ENCODE results near the gene KIF19. TPM values are rescaled to one million over a fixed set of nuclear protein-coding genes. Genes with fewer than 3 reads are reported as not detected.

The KIF19 gene
- total RNA-seq, 2 donors from 2014 or later: 0.36 to 0.62 TPM

DNA sequence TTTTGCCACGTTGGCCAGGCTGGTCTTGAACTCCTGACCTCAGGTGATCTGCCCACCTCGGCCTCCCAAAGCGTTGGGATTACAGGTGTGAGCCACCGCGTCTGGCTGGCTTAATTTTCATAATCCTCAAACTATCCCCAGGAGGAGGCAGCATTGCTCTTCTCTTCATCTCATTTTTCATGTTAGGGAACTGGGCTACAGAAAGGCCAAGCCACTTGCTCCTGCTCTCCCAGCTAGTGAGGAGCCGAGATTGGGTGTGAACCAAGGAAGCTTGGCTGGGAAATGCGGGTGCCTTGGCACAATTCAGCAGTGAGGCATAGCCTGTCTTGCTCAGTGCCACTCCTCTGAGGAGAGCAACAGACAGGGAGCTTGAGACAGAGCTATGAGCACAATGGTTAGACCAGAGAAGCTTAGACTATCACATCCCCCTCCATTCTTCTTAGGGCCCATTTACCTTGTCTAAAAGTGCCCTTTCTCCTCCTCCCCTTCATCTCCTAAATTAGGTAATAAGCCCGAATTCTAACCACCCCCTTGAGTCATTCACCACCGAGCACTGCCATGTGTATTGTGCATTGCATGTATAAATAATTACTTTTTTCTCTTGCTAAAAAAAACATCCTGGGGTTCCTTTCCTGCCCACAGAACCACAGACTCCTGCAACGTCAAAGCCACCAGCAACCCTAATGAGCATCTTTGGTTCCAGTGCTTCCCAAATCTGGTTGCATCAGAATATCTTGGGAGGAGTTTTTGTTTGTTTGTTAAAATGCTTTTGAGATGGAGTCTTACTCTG, 20.0 kb upstream of the KIF19 start:
- Histone ChIP-seq H3K9me3 (no peaks in the 10 kb centered on the region), H3K4me3 (no peak overlapping the region), H3K27me3 (replicated peaks; ENCODE audit: insufficient read depth) (no peaks in the 10 kb centered on the region), H3K27ac (no peak overlapping the region), H3K36me3 (no peaks in the 10 kb centered on the region), H3K4me1 (replicated peaks) (no peaks in the 10 kb centered on the region)
- intact Hi-C loops (cut with DNase I): no loop called here
- WGBS: 79% methylated on average over 10 of the region's 10 CpGs
- DNase-seq (ENCODE audit: low spot score): no peak
- TF ChIP-seq POLR2A (IDR thresholded peaks at IDR 0.05): no peak
- TF ChIP-seq POLR2AphosphoS5 (IDR thresholded peaks at IDR 0.05): no peak
- TF ChIP-seq, protein P1, sequence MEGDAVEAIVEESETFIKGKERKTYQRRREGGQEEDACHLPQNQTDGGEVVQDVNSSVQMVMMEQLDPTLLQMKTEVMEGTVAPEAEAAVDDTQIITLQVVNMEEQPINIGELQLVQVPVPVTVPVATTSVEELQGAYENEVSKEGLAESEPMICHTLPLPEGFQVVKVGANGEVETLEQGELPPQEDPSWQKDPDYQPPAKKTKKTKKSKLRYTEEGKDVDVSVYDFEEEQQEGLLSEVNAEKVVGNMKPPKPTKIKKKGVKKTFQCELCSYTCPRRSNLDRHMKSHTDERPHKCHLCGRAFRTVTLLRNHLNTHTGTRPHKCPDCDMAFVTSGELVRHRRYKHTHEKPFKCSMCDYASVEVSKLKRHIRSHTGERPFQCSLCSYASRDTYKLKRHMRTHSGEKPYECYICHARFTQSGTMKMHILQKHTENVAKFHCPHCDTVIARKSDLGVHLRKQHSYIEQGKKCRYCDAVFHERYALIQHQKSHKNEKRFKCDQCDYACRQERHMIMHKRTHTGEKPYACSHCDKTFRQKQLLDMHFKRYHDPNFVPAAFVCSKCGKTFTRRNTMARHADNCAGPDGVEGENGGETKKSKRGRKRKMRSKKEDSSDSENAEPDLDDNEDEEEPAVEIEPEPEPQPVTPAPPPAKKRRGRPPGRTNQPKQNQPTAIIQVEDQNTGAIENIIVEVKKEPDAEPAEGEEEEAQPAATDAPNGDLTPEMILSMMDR (IDR thresholded peaks at IDR 0.05): no peak

GRCh38 chr17:74307984-74308773, 17.8 kb upstream of the KIF19 start:
- WGBS: 66% methylated on average over 15 of the region's 15 CpGs
- TF ChIP-seq POLR2AphosphoS5 (IDR thresholded peaks at IDR 0.05) (no peak), POLR2A (IDR thresholded peaks at IDR 0.05) (no peak)
- TF ChIP-seq, protein P1 (IDR thresholded peaks at IDR 0.05): no peak
- H3K4me1 ChIP-seq (replicated peaks): no peaks in the 10 kb centered on the region
- intact Hi-C loops (cut with DNase I): no loop called here
- no peaks in the 10 kb centered on the region for H3K9me3 ChIP-seq
- H3K36me3 ChIP-seq: no peaks in the 10 kb centered on the region
- no peaks in the 10 kb centered on the region for H3K27me3 ChIP-seq (replicated peaks; ENCODE audit: insufficient read depth)
- H3K4me3 ChIP-seq: no peak overlapping the region
- no peak overlapping the region for H3K27ac ChIP-seq
- DNase-seq (ENCODE audit: low spot score): no peak

GRCh38 chr17:74309902-74310301, 16.1 kb upstream of the KIF19 start:
- no peaks in the 10 kb centered on the region for H3K4me1 ChIP-seq (replicated peaks)
- no peak for DNase-seq (ENCODE audit: low spot score)
- no peak overlapping the region for H3K27ac ChIP-seq
- no peak for TF ChIP-seq POLR2AphosphoS5 (IDR thresholded peaks at IDR 0.05)
- TF ChIP-seq POLR2A (IDR thresholded peaks at IDR 0.05): no peak
- TF ChIP-seq, protein P1 (IDR thresholded peaks at IDR 0.05): no peak
- no peaks in the 10 kb centered on the region for H3K27me3 ChIP-seq (replicated peaks; ENCODE audit: insufficient read depth)
- H3K36me3 ChIP-seq: no peaks in the 10 kb centered on the region
- no peak overlapping the region for H3K4me3 ChIP-seq
- WGBS: 45% methylated on average over 12 of the region's 12 CpGs
- H3K9me3 ChIP-seq: no peaks in the 10 kb centered on the region
- intact Hi-C loops (cut with DNase I): no loop called here

DNA sequence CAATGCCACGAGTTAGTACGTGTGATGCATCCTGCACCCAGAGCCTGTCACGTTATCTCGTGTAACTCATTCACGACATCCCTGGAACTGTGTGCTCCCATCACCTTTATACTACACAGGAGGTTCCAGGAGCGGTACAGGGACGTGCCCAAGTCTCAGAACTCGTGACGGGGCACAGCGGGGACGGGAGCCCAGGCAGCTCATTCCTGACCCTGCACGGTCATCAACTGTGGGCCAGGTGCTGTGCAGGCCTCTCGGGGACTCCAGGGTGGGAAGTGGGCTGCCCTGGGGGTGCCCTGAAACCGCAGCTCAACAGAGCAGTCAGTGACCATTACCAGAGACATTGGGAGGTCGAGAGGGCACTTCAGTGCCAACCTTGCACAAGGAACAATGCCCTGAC, 11.1 kb upstream of the KIF19 start:
- TF ChIP-seq, protein P1 (IDR thresholded peaks at IDR 0.05): no peak
- TF ChIP-seq POLR2AphosphoS5 (IDR thresholded peaks at IDR 0.05) (no peak), POLR2A (IDR thresholded peaks at IDR 0.05) (no peak)
- Histone ChIP-seq H3K4me3 (no peak overlapping the region), H3K4me1 (replicated peaks) (no peaks in the 10 kb centered on the region), H3K27me3 (replicated peaks; ENCODE audit: insufficient read depth) (no peaks in the 10 kb centered on the region), H3K9me3 (no peaks in the 10 kb centered on the region), H3K27ac (no peak overlapping the region), H3K36me3 (no peaks in the 10 kb centered on the region)
- intact Hi-C loops (cut with DNase I): no loop called here
- 71% methylated on average over 15 of the region's 15 CpGs for WGBS
- DNase-seq (ENCODE audit: low spot score): no peak
